Measurements from ENCODE around the gene PDSS2.

GRCh38 chr6:107198631-107199416, 260.5 kb downstream of the PDSS2 start:
- TF ChIP-seq CTCF (conservative IDR thresholded peaks at IDR 0.05; ENCODE audit: low read length) (no peak), EZH2phosphoT487 (IDR thresholded peaks at IDR 0.05; ENCODE audit: borderline replicate concordance) (no peak)
